NK-92 treated with Interleukin-12 subunit alpha and Interleukin-12 subunit beta, amount 100 ng/mL, for 24 hours (cell line): ENCODE data around the gene PDE4A.
"Not testable (repeated sequence)": the region's sequence is repeated elsewhere in the genome, so short reads cannot be mapped to it uniquely, and the experiment has no call there.

Source experiments
- DNase-seq: peaks from one replicate; lab custom pipeline; 2025; lab: John Stamatoyannopoulos, UW

PDE4A gene

DNA sequence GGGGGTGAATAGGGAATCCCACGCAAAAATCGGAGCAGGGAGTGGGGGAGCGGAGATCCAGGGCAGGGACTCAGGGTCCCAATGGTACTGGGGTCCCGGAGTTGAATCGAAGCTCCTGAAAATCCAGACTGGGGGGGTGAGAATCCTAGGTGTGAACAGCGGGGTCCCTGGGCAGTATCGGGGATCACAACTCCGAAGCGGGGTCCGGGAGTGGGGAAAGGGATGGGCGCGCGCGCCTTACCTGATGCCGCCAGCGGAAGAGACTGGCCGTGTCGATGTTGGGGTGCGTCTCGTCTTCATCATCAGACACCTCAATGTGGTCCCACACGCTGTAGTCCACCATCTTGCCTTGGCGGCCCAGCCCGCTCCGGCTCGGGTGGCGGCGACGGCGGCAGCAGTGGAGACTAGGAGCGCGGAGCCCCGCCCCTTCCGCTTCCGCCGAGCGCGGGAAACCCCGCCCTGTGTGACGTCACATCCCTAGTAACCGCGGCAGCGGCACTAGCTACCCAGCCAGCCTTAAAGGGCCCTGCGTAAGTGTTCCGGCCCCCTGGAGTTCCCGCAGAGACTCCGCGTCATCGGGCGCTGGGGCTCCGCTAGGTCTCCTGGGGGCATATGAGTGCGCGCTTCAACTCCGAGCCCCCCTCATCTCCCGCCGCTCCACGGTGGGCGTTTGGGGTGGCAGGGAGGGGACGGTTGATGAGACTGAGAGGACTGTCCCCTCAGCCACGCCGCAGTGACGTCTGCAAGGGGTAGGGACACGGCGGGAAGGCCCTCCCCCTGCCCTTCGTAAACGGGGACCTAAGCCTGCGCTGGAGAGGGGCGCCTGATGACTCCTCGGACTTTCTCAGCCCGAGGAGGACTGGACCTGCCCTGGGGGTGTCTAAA, 17.0 kb upstream of the PDE4A start, which contains the start of gene CDC37:
TSS of gene CDC37 (minus strand) at position 406 of the 885 bp plus-strand sequence. CDS start at position 343, 63 bp downstream.
- peak; percentile 95 for DNase-seq

- DNase-seq, result no peak
Observed at GRCh38 chr19:10404888-10405820, 15.2 kb upstream of the PDE4A start.

GRCh38 chr19:10406191-10406590, 14.1 kb upstream of the PDE4A start:
- DNase-seq, result no peak

- no peak for DNase-seq
Observed at GRCh38 chr19:10407096-10407495, 13.2 kb upstream of the PDE4A start.

- DNase-seq, result peak; percentile 61
Observed at GRCh38 chr19:10408511-10409283, 11.6 kb upstream of the PDE4A start.

DNA sequence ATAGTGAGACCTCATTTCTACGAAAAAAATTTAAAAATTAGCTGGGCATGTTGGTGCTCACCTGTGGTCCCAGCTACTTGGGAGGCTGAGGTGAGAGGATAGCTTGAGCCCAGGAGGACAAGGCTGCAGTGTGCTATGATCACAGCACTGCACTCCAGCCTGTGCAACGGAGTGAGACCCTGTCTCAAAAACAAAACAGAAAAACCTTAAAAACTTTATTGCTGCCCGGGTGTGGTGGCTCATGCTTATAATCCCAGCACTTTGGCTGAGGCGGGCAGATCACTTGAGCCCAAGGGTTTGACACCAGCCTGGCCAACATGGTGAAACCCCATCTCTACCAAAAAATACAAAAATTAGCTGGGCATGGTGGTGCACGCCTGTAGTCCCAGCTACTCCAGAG, 9.1 kb upstream of the PDE4A start:
- not testable (repeated sequence) for DNase-seq

DNA sequence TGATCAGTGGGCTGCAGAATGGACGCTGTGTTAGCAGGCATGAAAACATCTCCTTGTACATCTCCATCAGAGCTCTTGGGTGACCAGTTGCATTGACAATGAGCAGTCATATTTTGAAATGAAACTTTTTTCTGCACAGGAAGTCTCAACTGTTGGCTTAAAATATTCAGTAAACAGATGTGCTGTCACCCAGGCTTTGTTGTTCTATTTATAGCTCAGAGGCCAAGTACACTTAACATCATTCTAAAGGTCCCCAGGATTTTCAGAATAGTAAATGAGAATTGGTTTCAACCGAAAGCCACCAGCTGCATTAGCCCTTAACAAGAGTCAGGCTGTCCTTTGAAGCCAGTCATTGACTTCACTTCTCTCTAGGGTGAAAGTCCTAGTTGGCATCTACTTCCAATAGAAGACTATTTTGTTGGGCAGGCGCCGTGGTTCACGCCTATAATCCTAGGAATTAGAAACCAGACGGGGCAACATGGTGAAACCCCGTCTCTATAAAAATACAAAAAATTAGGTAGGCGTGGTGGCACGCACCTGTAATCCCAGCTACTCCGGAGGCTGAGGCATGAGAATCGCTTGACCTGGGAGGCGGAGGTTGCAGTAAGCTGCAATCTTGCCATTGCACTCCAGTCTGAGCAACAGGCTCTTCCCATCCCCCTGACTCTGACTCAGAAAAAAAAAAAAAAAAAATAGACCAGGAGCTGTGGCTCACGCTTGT, 7.9 kb upstream of the PDE4A start:
- DNase-seq, result no peak

- DNase-seq, result no peak
Observed at GRCh38 chr19:10416083-10416379, 4.3 kb upstream of the PDE4A start.

- peak; percentile 85 for DNase-seq
Observed at GRCh38 chr19:10416380-10417257, 3.7 kb upstream of the PDE4A start.

GRCh38 chr19:10417541-10418234, 2.6 kb upstream of the PDE4A start:
- DNase-seq, result no peak

- DNase-seq, result no peak
Observed at GRCh38 chr19:10418235-10418484, 2.2 kb upstream of the PDE4A start.

DNA sequence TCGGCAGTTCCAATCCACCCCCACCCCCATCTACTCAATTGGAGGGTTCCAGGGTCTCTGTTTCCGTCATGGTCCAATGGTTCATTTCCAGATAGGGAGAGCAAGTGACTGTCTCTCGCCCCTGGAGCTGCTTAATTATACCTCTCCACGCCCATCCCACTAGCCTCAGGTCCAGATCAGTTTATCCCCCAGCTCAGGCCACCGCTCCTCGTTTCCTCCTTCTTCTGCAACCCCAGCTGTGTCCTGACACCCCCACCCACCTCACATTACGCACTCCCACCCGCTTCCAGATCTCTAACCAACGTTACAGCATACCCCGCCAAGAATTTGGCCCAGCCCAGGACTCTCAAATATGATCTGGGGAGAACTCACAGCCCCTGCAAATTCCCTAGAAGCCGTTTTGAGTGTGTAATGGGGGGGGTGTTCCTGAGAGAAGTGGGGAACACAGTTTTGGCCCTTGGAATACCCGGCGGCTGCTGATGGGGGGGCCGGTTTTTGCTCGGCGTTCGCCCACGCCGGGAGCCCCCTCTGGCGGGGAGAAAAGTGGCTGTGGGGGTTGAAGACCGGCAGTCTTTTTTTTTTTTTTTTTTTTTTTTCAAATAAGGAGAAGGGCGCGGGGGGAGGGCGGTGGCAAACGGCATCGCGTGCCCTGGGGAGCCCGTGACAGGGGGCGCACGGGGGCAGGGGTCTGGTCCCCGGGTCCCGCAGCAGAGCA, 1.7 kb upstream of the PDE4A start:
- no peak for DNase-seq

DNA sequence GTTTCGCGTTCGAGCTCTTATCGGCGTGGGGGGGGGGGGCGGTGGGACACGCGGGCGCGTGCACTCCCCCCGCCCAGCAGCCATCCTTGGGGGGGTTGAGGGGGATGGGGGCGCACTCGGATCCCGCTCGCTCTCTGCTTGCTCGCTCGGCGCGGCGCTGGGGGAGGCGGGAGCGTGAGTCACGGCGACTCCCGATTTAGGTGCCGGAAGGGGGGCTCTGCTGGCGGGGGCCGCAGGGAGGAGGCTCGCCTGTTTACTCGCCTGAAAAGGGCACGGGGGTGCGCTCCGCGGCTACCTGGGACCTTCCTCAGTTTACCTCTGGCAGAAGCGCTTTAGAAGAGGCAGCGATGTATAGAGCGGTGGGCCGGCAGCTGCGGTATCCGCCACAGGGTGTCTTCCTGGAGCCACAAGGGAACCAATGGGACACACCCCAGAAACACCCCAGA, 1.1 kb upstream of the PDE4A start:
- no peak for DNase-seq

DNA sequence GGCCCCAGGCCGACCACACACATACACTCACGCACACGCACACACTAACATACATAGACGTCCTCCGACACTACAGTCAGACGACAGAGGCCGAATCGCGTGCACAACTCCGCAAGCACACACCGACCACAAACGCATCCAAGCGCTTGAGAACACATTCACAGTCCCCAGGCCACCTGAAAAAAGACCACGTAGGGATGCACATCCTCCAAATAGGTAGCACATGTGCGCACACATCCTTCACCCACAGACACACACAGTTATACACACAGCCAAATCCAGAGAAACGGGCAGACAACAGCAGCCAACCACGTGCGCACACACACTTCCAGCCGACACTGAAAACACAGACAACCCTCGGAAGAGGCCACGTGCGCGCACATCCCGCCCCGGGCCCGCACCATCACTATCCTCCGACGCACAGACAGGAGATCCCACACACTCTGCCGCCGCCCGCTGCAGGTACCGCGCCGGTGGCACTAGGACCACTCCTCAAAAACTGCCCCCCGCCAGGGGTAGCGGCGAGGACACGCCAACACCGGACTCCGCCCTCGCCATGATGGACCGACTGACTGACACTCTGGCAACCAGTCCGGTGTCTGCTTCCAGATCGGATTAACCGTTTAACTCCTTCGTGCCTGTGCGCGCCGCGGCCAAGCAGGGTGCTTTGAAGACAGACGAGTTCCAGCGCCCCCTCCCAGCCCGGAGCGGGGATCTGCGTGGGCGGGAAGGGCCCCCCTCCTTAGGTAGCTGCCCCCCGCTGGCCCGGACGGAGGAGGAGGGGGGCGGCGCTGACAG, 493 bp upstream of the PDE4A start:
- no peak for DNase-seq

- DNase-seq, result peak; percentile 71
Observed at GRCh38 chr19:10421240-10422045, 1.1 kb downstream of the PDE4A start.

DNA sequence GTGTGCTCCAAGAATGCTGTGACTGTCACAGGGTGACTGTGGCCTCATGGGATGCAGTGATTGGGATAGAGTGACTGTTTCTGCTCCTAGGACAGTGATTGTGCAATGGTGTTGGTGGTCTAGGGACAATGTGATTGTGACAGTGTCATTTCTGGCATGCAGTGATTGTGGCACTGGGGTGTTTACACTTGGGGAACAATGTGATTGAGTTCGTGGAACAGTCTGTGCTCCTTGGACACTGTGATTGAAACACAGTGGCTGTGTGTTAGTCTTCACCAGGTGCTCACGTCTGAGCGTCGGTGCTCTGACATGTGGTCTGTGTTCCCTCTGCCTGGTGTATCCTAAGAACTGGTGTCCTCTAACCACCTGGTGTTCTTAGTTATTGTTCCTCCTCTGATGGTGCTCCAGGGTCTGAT, 1.7 kb downstream of the PDE4A start:
- DNase-seq, result no peak

DNA sequence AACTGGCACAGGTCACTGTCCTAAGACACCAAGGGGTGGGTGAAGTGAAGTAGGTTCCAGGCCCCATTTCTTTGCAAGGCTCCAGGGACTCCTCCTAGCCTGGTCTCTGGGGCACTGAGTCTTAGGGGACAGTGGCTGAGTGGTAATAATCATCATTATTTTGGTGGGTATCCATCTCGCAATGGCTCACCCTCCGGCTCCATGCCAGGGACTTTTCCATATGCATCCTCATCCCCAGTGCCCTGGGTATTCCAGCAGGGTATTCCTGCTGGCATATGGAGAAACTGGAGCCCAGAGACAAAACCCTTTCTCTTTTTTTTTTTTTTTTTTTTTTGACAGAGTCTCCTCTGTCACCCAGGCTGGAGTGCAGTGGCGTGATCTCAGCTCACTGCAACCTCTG, 2.5 kb downstream of the PDE4A start:
- DNase-seq, result no peak
